ENCODE results near the gene ELF1. TPM values are rescaled to one million over a fixed set of nuclear protein-coding genes. Genes with fewer than 3 reads are reported as not detected.
A peak's percentile ranks its signal among the peaks of the same experiment; 100 is the strongest.

Gene ELF1
- polyA plus RNA-seq (ENCODE audit: insufficient read length in 4 of 4), result 10 to 100 TPM; 48.2 to 58.5 (median 53.3) TPM

- DNase-seq (ENCODE audit: low read depth in 4 of 4, low spot score in 3 of 4), result peak; percentile 33 to 42 (median 36)
These were observed at the start of gene ELF1 for GRCh38 chr13:41019011-41019487. ELF1 (minus strand) TSS chr13:41019316; CDS start chr13:40982054, 37,262 bp downstream.

GRCh38 chr13:41065078-41065477, 46.0 kb upstream of the ELF1 start:
- no peak for DNase-seq (ENCODE audit: low read depth in 4 of 4, low spot score in 3 of 4)

GRCh38 chr13:41064493-41064892, 45.4 kb upstream of the ELF1 start:
- DNase-seq (ENCODE audit: low read depth in 4 of 4, low spot score in 3 of 4), result no peak

GRCh38 chr13:41061914-41062837, 43.1 kb upstream of the ELF1 start:
- peak in 3 of 4 donors; percentile 26 to 56 (median 55) for DNase-seq (ENCODE audit: low read depth in 4 of 4, low spot score in 3 of 4)

GRCh38 chr13:41061075-41061913, 42.2 kb upstream of the ELF1 start, which contains the start of gene WBP4:
WBP4 (plus strand) TSS chr13:41061509; CDS start chr13:41061674, 165 bp downstream.
- DNase-seq (ENCODE audit: low read depth in 4 of 4, low spot score in 3 of 4), result peak; percentile 94 to 99 (median 96)

GRCh38 chr13:41060724-41061074, 41.6 kb upstream of the ELF1 start:
- DNase-seq (ENCODE audit: low read depth in 4 of 4, low spot score in 3 of 4), result peak in 2 of 4 donors; percentile 72 to 78

GRCh38 chr13:41060082-41060723, 41.1 kb upstream of the ELF1 start:
- peak; percentile 75 to 82 (median 78) for DNase-seq (ENCODE audit: low read depth in 4 of 4, low spot score in 3 of 4)

- DNase-seq (ENCODE audit: low read depth in 4 of 4, low spot score in 3 of 4), result peak in 1 of 4 donors; percentile 23
These were observed 40.5 kb upstream of the ELF1 start for GRCh38 chr13:41059456-41060081.

- no peak for DNase-seq (ENCODE audit: low read depth in 4 of 4, low spot score in 3 of 4)
These were observed 39.4 kb upstream of the ELF1 start for GRCh38 chr13:41058295-41059070.

- DNase-seq (ENCODE audit: low read depth in 4 of 4, low spot score in 3 of 4), result no peak
These were observed 38.0 kb upstream of the ELF1 start for GRCh38 chr13:41056826-41057711.

GRCh38 chr13:41056194-41056593, 37.1 kb upstream of the ELF1 start:
- DNase-seq (ENCODE audit: low read depth in 4 of 4, low spot score in 3 of 4), result no peak

GRCh38 chr13:41054919-41055619, 36.0 kb upstream of the ELF1 start:
- no peak for DNase-seq (ENCODE audit: low read depth in 4 of 4, low spot score in 3 of 4)

GRCh38 chr13:41054212-41054877, 35.2 kb upstream of the ELF1 start:
- DNase-seq (ENCODE audit: low read depth in 4 of 4, low spot score in 3 of 4), result peak in 2 of 4 donors; percentile 19 to 32

GRCh38 chr13:41053384-41053826, 34.3 kb upstream of the ELF1 start:
- DNase-seq (ENCODE audit: low read depth in 4 of 4, low spot score in 3 of 4), result no peak

GRCh38 chr13:41052441-41052840, 33.3 kb upstream of the ELF1 start:
- DNase-seq (ENCODE audit: low read depth in 4 of 4, low spot score in 3 of 4), result no peak

GRCh38 chr13:41049480-41050440, 30.6 kb upstream of the ELF1 start:
- DNase-seq (ENCODE audit: low read depth in 4 of 4, low spot score in 3 of 4), result no peak

All from right renal pelvis (tissue), 4 donors.